A172 (cell line): ENCODE results near the gene EFNA2. TPM values are rescaled to one million over a fixed set of nuclear protein-coding genes. Genes with fewer than 3 reads are reported as not detected.
A peak's percentile ranks its signal among the peaks of the same experiment; 100 is the strongest.
"Not testable (repeated sequence)": the region's sequence is repeated elsewhere in the genome, so short reads cannot be mapped to it uniquely, and the experiment has no call there.

Experiments used
- DNase-seq: peaks from one replicate; pipeline ENCODE4 v3.0.0-alpha.2; 2015; ENCODE audit warnings: low spot score
- total RNA-seq: library from RNA; depleted of rRNA; stranded (reverse); fragments of >200 nt; shearing (Covaris generic); gene quantifications from 2 replicates; pipeline ENCODE4 v1.2.3, GENCODE V29; 2014; rRNA removed

EFNA2 gene
- total RNA-seq: 9.1 and 9.9 TPM in 2 replicates

GRCh38 chr19:1285737-1286360, at the start of gene EFNA2:
Gene EFNA2 (plus strand): TSS chr19:1285873. CDS start chr19:1286169, 296 bp downstream.
- DNase-seq: no peak

GRCh38 chr19:1236576-1236975, 49.1 kb upstream of the EFNA2 start:
- DNase-seq: no peak

- DNase-seq: no peak
Measured at GRCh38 chr19:1237027-1237659, 48.5 kb upstream of the EFNA2 start.

GRCh38 chr19:1237754-1238368, 47.8 kb upstream of the EFNA2 start, which contains the start of gene CBARP:
Gene CBARP (minus strand): TSS chr19:1238005. CDS start chr19:1236100, 1,905 bp downstream.
- no peak for DNase-seq

- no peak for DNase-seq
Measured at GRCh38 chr19:1238369-1239303, 47.0 kb upstream of the EFNA2 start.

- no peak for DNase-seq
Measured at GRCh38 chr19:1239420-1239795, 46.3 kb upstream of the EFNA2 start.

- DNase-seq: peak; percentile 70
Measured at GRCh38 chr19:1239796-1240737, 45.6 kb upstream of the EFNA2 start.

GRCh38 chr19:1240925-1241324, 44.7 kb upstream of the EFNA2 start:
- no peak for DNase-seq

- peak; percentile 91 for DNase-seq
Measured at GRCh38 chr19:1241417-1242095, 44.1 kb upstream of the EFNA2 start, which contains the start of gene ATP5F1D. Gene ATP5F1D (plus strand): TSS chr19:1241751. CDS start chr19:1241851, 100 bp downstream.

- DNase-seq: peak; percentile 79
Measured at GRCh38 chr19:1243768-1244692, 41.6 kb upstream of the EFNA2 start.

- DNase-seq: no peak
Measured at GRCh38 chr19:1244693-1245451, 40.8 kb upstream of the EFNA2 start.

- DNase-seq: no peak
Measured at GRCh38 chr19:1245494-1246264, 40.0 kb upstream of the EFNA2 start.

- not testable (repeated sequence) for DNase-seq
Measured at GRCh38 chr19:1246265-1247087, 39.2 kb upstream of the EFNA2 start.

- no peak for DNase-seq
Measured at GRCh38 chr19:1247748-1248138, 37.9 kb upstream of the EFNA2 start.

- peak; percentile 95 for DNase-seq
Measured at GRCh38 chr19:1248139-1248785, 37.4 kb upstream of the EFNA2 start, which contains the start of gene MIDN. Gene MIDN (plus strand): TSS chr19:1248583. CDS start chr19:1250297, 1,714 bp downstream.

GRCh38 chr19:1248786-1249297, 36.8 kb upstream of the EFNA2 start:
- no peak for DNase-seq
